ENCODE data around the gene COPG1.

Gene COPG1

DNA sequence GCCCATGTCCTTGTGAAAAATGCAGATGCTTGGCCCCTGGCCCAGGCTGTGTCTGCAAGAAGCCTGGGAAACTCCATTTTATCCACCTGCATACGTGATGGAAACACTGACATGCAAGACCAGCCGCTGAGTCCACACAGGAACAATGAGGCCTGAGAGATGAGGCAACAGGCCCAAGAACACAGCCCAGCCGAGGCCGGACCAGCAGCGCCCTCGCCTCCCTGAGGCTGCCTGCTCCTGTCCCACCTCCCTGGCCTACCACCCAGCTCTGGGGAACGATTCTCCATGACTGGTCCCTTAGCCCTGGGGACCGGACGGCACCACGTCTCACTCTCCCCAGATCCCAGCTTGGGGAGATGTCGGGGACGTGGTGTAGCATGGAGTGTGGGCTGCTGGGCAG lies 76.7 kb downstream of the COPG1 start:
- no peaks in the 10 kb centered on the region for H3K4me1 ChIP-seq (ENCODE audit: insufficient read depth, low read length)
- H3K36me3 ChIP-seq (ENCODE audit: insufficient read depth, low read length) = no peaks in the 10 kb centered on the region
- H3K4me3 ChIP-seq (ENCODE audit: low read depth in 1 of 2, low read length in 2 of 2) = no peak overlapping the region
- H3K27ac ChIP-seq (ENCODE audit: low read length) = no peak overlapping the region
- DNase-seq = no peak
- ATAC-seq (ENCODE audit: insufficient read depth, low read depth) = no peak
- no peak overlapping the region for H3K9ac ChIP-seq (ENCODE audit: low read depth, low read length)
- no peaks in the 10 kb centered on the region for H4K20me1 ChIP-seq (ENCODE audit: insufficient read depth, low read length)
- no peaks in the 10 kb centered on the region for H3K27me3 ChIP-seq (ENCODE audit: insufficient read depth, low read length, poor library complexity)
- H3K79me2 ChIP-seq (ENCODE audit: insufficient read depth, low read length) = no peaks in the 10 kb centered on the region
- TF ChIP-seq CTCF (IDR thresholded peaks at IDR 0.05; ENCODE audit: borderline replicate concordance, extremely low read depth, low read length, poor library complexity, severe bottlenecking) = no peak
- no peak for TF ChIP-seq EZH2 (IDR thresholded peaks at IDR 0.05; ENCODE audit: borderline replicate concordance, low read depth, low read length, severe bottlenecking)
- H2AFZ ChIP-seq (ENCODE audit: low read depth, low read length) = no peak overlapping the region
- no peak overlapping the region for H3K4me2 ChIP-seq (ENCODE audit: insufficient read depth, low read length)
- H3K9me3 ChIP-seq (ENCODE audit: insufficient read depth, low read length, severe bottlenecking) = no peaks in the 10 kb centered on the region

- Histone ChIP-seq H3K4me1 (ENCODE audit: insufficient read depth, low read length) (no peaks in the 10 kb centered on the region), H3K9ac (ENCODE audit: low read depth, low read length) (no peak overlapping the region)
- no peak for ATAC-seq (ENCODE audit: insufficient read depth, low read depth)
Measured at GRCh38 chr3:129326595-129326994, 77.2 kb downstream of the COPG1 start.

More at GRCh38 chr3:129326595-129326994, 77.2 kb downstream of the COPG1 start:
- no peaks in the 10 kb centered on the region for H3K36me3 ChIP-seq (ENCODE audit: insufficient read depth, low read length)
- no peak overlapping the region for H2AFZ ChIP-seq (ENCODE audit: low read depth, low read length)
- no peak overlapping the region for H3K4me3 ChIP-seq (ENCODE audit: low read depth in 1 of 2, low read length in 2 of 2)
- no peak overlapping the region for H3K27ac ChIP-seq (ENCODE audit: low read length)
- no peaks in the 10 kb centered on the region for H3K79me2 ChIP-seq (ENCODE audit: insufficient read depth, low read length)
- DNase-seq = no peak
- H3K9me3 ChIP-seq (ENCODE audit: insufficient read depth, low read length, severe bottlenecking) = no peaks in the 10 kb centered on the region
- no peak overlapping the region for H3K4me2 ChIP-seq (ENCODE audit: insufficient read depth, low read length)
- H3K27me3 ChIP-seq (ENCODE audit: insufficient read depth, low read length, poor library complexity) = no peaks in the 10 kb centered on the region
- TF ChIP-seq EZH2 (IDR thresholded peaks at IDR 0.05; ENCODE audit: borderline replicate concordance, low read depth, low read length, severe bottlenecking) (no peak), CTCF (IDR thresholded peaks at IDR 0.05; ENCODE audit: borderline replicate concordance, extremely low read depth, low read length, poor library complexity, severe bottlenecking) (no peak)
- no peaks in the 10 kb centered on the region for H4K20me1 ChIP-seq (ENCODE audit: insufficient read depth, low read length)

All from DND-41 (cell line).